Aorta (tissue), 5 donors: ENCODE data around the gene PLAGL1. TPM values are rescaled to one million over a fixed set of nuclear protein-coding genes. Genes with fewer than 3 reads are reported as not detected.

Experiments
- ATAC-seq: fragments of 200-7000 bp; cut with Tn5 transposase; one replicate; pipeline ENCODE4 v1.9.1; 2022; ENCODE audit warnings: moderate library complexity; ENCODE audit not compliant: low FRiP score
- DNase-seq, 2 donors: peaks; one replicate each; pipeline ENCODE4 v3.0.0-alpha.2; 2020
- H3K27ac ChIP-seq, 2 donors: one replicate each; pipeline ENCODE4 v1.5.1; 2013; ENCODE audit warnings: low read length in 2 of 2, mild to moderate bottlenecking in 2 of 2, moderate library complexity in 2 of 2, control low read depth in 1 of 2, inconsistent platforms in 1 of 2, low read depth in 1 of 2
- H3K27me3 ChIP-seq, 2 donors: one replicate each; pipeline ENCODE4 v1.6.1; 2013; ENCODE audit warnings: control low read depth in 1 of 2, low read length in 1 of 2, mild to moderate bottlenecking in 1 of 2, moderate library complexity in 1 of 2; ENCODE audit not compliant: insufficient read depth in 2 of 2, control insufficient read depth in 1 of 2
- H3K36me3 ChIP-seq, 2 donors: one replicate each; pipeline ENCODE4 v1.6.1; 2013; ENCODE audit warnings: control low read depth in 1 of 2, low read length in 1 of 2, mild to moderate bottlenecking in 1 of 2; ENCODE audit not compliant: insufficient read depth in 2 of 2, control insufficient read depth in 1 of 2
- H3K4me1 ChIP-seq, 2 donors: one replicate each; pipeline ENCODE4 v1.6.1; 2013; ENCODE audit warnings: low read length in 2 of 2, control low read depth in 1 of 2, mild to moderate bottlenecking in 1 of 2, moderate library complexity in 1 of 2; ENCODE audit not compliant: insufficient read depth in 2 of 2, control insufficient read depth in 1 of 2
- H3K4me3 ChIP-seq, 2 donors: one replicate each; pipeline ENCODE4 v1.5.1; 2013; ENCODE audit warnings: low read length in 2 of 2, control low read depth in 1 of 2, mild to moderate bottlenecking in 1 of 2
- H3K9me3 ChIP-seq: one replicate; pipeline ENCODE4 v1.6.1; 2013; ENCODE audit warnings: mild to moderate bottlenecking, low read length; ENCODE audit not compliant: control insufficient read depth
- WGBS, 2 donors: extraction: QIAGEN DNeasy Blood & Tissue Kit; methylation state at CpG; one replicate each; pipeline ENCODE4 v1.1.7; 2013; 5-methylcytosine and 5-hydroxymethylcytosine counted together
- intact Hi-C, 2 donors: fragments of 100-400 bp; cut with DNase I; formaldehyde crosslinking; loops; one replicate each; pipeline versions ENCODE4 v1.14.2 to v1.15.0; 2022
- polyA plus RNA-seq, 2 donors: library from polyadenylated mRNA; stranded (reverse); fragments of 200-250 nt; gene quantifications; one replicate each; pipeline ENCODE4 v1.2.3, GENCODE V29; 2013
- total RNA-seq, 2 donors: library from RNA; stranded (reverse); fragmentation: NEBNext Ultra II Directional; extraction: Animal tissue kit (Norgen Biotek cat#: 25700); gene quantifications; one replicate each; pipeline ENCODE4 v1.2.1, GENCODE V29; 2021
- donor health status: healthy with polysubstance abuse.
- donor health status: Bipolar disorder and iron deficiency.
- donor health status: DM: no; HTN: no; CAD: no.
- donor health status: DM: no; HTN: no; CAD: no.
- donor health status: DM: yes; HTN: yes; CAD: no.

Gene PLAGL1
- total and polyA plus RNA-seq, 4 donors, result 16.5 to 101 (median 59.4) TPM

GRCh38 chr6:143963158-143963919 lies 44.7 kb downstream of the PLAGL1 start:
- Histone ChIP-seq H3K4me1 (no peaks in the 10 kb centered on the region), H3K27ac (no peak overlapping the region), H3K9me3 (no peaks in the 10 kb centered on the region), H3K27me3 (no peaks in the 10 kb centered on the region), H3K36me3 (peaks cover 0 to 2% of the 10 kb centered on the region in 2 donors), H3K4me3 (no peak overlapping the region)
- no peak for ATAC-seq
- WGBS, 2 donors, result 73 to 76% methylated on average over 7 of the region's 7 CpGs
- intact Hi-C loops, result no loop called here
- DNase-seq, result no peak

GRCh38 chr6:143961886-143962878 lies 45.9 kb downstream of the PLAGL1 start:
- DNase-seq (no peak), ATAC-seq (no peak)
- no peak overlapping the region for H3K4me3 ChIP-seq
- H3K9me3 ChIP-seq, result no peaks in the 10 kb centered on the region
- H3K36me3 ChIP-seq, result peaks cover 0 to 3% of the 10 kb centered on the region in 2 donors
- intact Hi-C loops, result no loop called here
- no peaks in the 10 kb centered on the region for H3K4me1 ChIP-seq
- H3K27ac ChIP-seq, result no peak overlapping the region
- H3K27me3 ChIP-seq, result no peaks in the 10 kb centered on the region
- WGBS, 2 donors, result 63 to 64% methylated on average over 12 of the region's 12 CpGs

- intact Hi-C loops, result no loop called here
- ATAC-seq (no peak), DNase-seq (no peak)
- H3K4me3 ChIP-seq, result no peak overlapping the region
- H3K36me3 ChIP-seq, result peaks cover 0 to 3% of the 10 kb centered on the region in 2 donors
- no peaks in the 10 kb centered on the region for H3K9me3 ChIP-seq
- no peak overlapping the region for H3K27ac ChIP-seq
- no peaks in the 10 kb centered on the region for H3K4me1 ChIP-seq
- WGBS, 2 donors, result 73 to 79% methylated on average over 3 of the region's 3 CpGs
- H3K27me3 ChIP-seq, result no peaks in the 10 kb centered on the region
These were observed 47.0 kb downstream of the PLAGL1 start for GRCh38 chr6:143961066-143961465.

- Histone ChIP-seq H3K27me3 (no peaks in the 10 kb centered on the region), H3K27ac (no peak overlapping the region), H3K4me3 (no peak overlapping the region), H3K4me1 (no peaks in the 10 kb centered on the region), H3K9me3 (no peaks in the 10 kb centered on the region), H3K36me3 (peaks cover 0 to 3% of the 10 kb centered on the region in 2 donors)
- WGBS, 2 donors, result 43 to 49% methylated on average over 4 of the region's 4 CpGs
- ATAC-seq (no peak), DNase-seq (no peak)
- intact Hi-C loops, result loop anchor here in 1 of 2 donors (5.0 kb wide), 1 partner anchor 113 kb away; no protein-coding TSS in a partner anchor
These were observed 48.1 kb downstream of the PLAGL1 start for GRCh38 chr6:143959927-143960326.

- DNase-seq (no peak), ATAC-seq (no peak)
- no peak overlapping the region for H3K27ac ChIP-seq
- intact Hi-C loops, result loop anchor here in 1 of 2 donors (5.0 kb wide), 1 partner anchor 112 kb away; no protein-coding TSS in a partner anchor
- H3K36me3 ChIP-seq, result peaks cover 0 to 3% of the 10 kb centered on the region in 2 donors
- no peak overlapping the region for H3K4me3 ChIP-seq
- WGBS, 2 donors, result 78 to 82% methylated on average over 11 of the region's 11 CpGs
- no peaks in the 10 kb centered on the region for H3K9me3 ChIP-seq
- H3K4me1 ChIP-seq, result no peaks in the 10 kb centered on the region
- no peaks in the 10 kb centered on the region for H3K27me3 ChIP-seq
These were observed 49.1 kb downstream of the PLAGL1 start for GRCh38 chr6:143958839-143959399.

GRCh38 chr6:143957679-143958274 lies 50.3 kb downstream of the PLAGL1 start:
- H3K4me3 ChIP-seq, result no peak overlapping the region
- no peaks in the 10 kb centered on the region for H3K4me1 ChIP-seq
- H3K36me3 ChIP-seq, result peaks cover 0 to 1% of the 10 kb centered on the region in 2 donors
- no peak overlapping the region for H3K27ac ChIP-seq
- no peaks in the 10 kb centered on the region for H3K9me3 ChIP-seq
- H3K27me3 ChIP-seq, result no peaks in the 10 kb centered on the region
- WGBS, 2 donors, result 60 to 63% methylated on average over 4 of the region's 4 CpGs
- ATAC-seq (no peak), DNase-seq (no peak)
- intact Hi-C loops, result loop anchor here in 1 of 2 donors (5.0 kb wide), 1 partner anchor 110 kb away; no protein-coding TSS in a partner anchor

GRCh38 chr6:143955971-143956370 lies 52.1 kb downstream of the PLAGL1 start:
- Histone ChIP-seq H3K36me3 (peaks cover 0 to 1% of the 10 kb centered on the region in 2 donors), H3K27me3 (no peaks in the 10 kb centered on the region), H3K9me3 (no peaks in the 10 kb centered on the region), H3K27ac (no peak overlapping the region), H3K4me3 (no peak overlapping the region), H3K4me1 (no peaks in the 10 kb centered on the region)
- ATAC-seq (no peak), DNase-seq (no peak)
- intact Hi-C loops, result loop anchor here in 1 of 2 donors (5.0 kb wide), 1 partner anchor 109 kb away; no protein-coding TSS in a partner anchor
- WGBS, 2 donors, result 90 to 92% methylated on average over 8 of the region's 8 CpGs

GRCh38 chr6:143953922-143954321 lies 54.1 kb downstream of the PLAGL1 start:
- no peaks in the 10 kb centered on the region for H3K4me1 ChIP-seq
- intact Hi-C loops, result no loop called here
- no peak for ATAC-seq
- no peak overlapping the region for H3K27ac ChIP-seq
- H3K27me3 ChIP-seq, result no peaks in the 10 kb centered on the region
- peaks cover 0 to 1% of the 10 kb centered on the region in 2 donors for H3K36me3 ChIP-seq
- DNase-seq, result no peak
- no peak overlapping the region for H3K4me3 ChIP-seq
- 87 to 92% methylated on average over 4 of the region's 4 CpGs for WGBS, 2 donors
- H3K9me3 ChIP-seq, result no peaks in the 10 kb centered on the region
